ENCODE data around the gene SPATS1.

SPATS1 gene

DNA sequence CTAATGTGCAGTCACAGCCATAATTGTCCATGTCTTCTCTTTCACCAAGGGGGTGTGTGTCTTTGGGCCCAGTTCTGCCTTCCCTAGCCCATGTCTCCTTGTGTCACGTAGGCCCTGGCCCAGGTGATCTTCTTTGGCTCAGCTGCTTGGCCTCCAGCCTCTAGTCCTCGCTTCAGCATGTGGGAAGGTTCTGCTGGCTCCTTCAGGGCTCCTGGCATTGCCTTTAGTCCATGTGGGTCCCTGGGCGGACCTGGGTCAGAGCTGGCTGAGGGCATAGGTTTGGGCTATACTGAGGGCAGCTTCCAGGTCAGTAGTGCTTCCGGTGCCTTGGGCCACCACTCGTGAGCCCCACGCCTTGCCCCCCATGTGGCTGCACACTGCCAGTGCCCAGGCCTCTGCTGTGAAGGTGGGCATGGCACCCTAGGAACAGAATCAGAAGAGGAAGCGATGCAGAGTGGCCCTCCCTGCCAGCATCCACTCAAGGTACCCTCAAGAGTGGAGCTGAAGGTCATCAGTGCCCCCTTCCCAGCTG, 42.1 kb upstream of the SPATS1 start:
- Histone ChIP-seq H4K8ac (ENCODE audit: low read depth, low read length) (no peak overlapping the region), H3K23ac (ENCODE audit: low read depth, low read length, poor library complexity) (no peak overlapping the region), H3K18ac (ENCODE audit: low read length) (no peak overlapping the region), H4K91ac (ENCODE audit: low read depth, low read length, poor library complexity) (no peak overlapping the region), H3K27ac (replicated peaks; ENCODE audit: low read length) (no peak overlapping the region), H3K4me1 (ENCODE audit: control insufficient read depth in 2 of 2, insufficient read depth in 1 of 2, low read depth in 1 of 2, low read length in 2 of 2) (peaks cover 3 to 12% of the 10 kb centered on the region in 2 donors), H3K36me3 (replicated peaks in 1 of 2; ENCODE audit: control insufficient read depth in 2 of 2, insufficient read depth in 2 of 2, low read length in 2 of 2) (peaks cover 49 to 66% of the 10 kb centered on the region in 2 donors), H2AK5ac (ENCODE audit: low read depth, low read length) (no peak overlapping the region), H2BK120ac (ENCODE audit: low read depth, low read length) (no peak overlapping the region), H2AFZ (ENCODE audit: low read length) (no peak overlapping the region), H3K9me3 (replicated peaks in 1 of 2; ENCODE audit: control insufficient read depth in 2 of 2, insufficient read depth in 1 of 2, low read depth in 1 of 2, low read length in 2 of 2) (no peaks in the 10 kb centered on the region), H3K14ac (ENCODE audit: low read length) (no peak overlapping the region), H3K4me3 (ENCODE audit: low read length in 2 of 2) (no peak overlapping the region), H3K27me3 (ENCODE audit: control insufficient read depth in 3 of 3, insufficient read depth in 3 of 3, low read depth in 1 of 3, low read length in 3 of 3) (peaks cover 0 to 17% (median 0%) of the 10 kb centered on the region in 3 experiments), H3K9ac (ENCODE audit: low read depth, low read length, poor library complexity) (no peak overlapping the region), H3K4me2 (ENCODE audit: insufficient read depth, low read length, poor library complexity, severe bottlenecking) (no peak overlapping the region), H3K4ac (ENCODE audit: low read length) (no peak overlapping the region), H2BK15ac (ENCODE audit: low read length) (no peak overlapping the region), H3K79me1 (ENCODE audit: low read depth, low read length) (peaks cover 8% of the 10 kb centered on the region), H2BK5ac (ENCODE audit: low read length) (no peak overlapping the region), H2BK12ac (ENCODE audit: low read length) (no peak overlapping the region)
- DNase-seq (ENCODE audit: low spot score) = no peak
- whole genome bisulfite sequencing, 2 donors (ENCODE audit: extremely low coverage in 2 of 2, insufficient read length in 2 of 2, insufficient replicate concordance in 1 of 2) = no CpG with 5 or more reads among the region's 7 CpGs

DNA sequence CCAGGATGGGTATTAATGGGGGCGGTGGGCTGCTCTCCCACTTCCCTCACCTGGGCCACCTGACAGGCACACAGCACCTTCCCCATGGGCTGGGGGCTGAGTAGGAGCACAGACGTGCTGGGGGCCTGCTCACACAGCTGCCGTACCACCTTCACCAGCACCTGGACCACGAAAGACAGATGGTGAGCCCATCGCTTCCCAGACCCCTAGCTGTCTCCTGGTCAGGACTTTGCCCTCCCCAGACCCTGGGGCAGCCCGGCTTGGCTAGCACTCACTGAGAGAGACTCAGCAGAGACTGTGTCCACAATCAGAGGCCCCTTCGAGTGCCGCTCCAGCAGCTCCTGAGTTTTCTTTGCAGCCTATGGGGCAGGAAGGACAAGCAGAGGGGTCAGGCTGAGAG, 41.3 kb upstream of the SPATS1 start:
- H3K14ac ChIP-seq (ENCODE audit: low read length) = no peak overlapping the region
- no peaks in the 10 kb centered on the region for H3K9me3 ChIP-seq (replicated peaks in 1 of 2; ENCODE audit: control insufficient read depth in 2 of 2, insufficient read depth in 1 of 2, low read depth in 1 of 2, low read length in 2 of 2)
- no peak overlapping the region for H2BK12ac ChIP-seq (ENCODE audit: low read length)
- no CpG with 5 or more reads among the region's 8 CpGs for WGBS, 2 donors (ENCODE audit: extremely low coverage in 2 of 2, insufficient read length in 2 of 2, insufficient replicate concordance in 1 of 2)
- no peak overlapping the region for H2AK5ac ChIP-seq (ENCODE audit: low read depth, low read length)
- H2AFZ ChIP-seq (ENCODE audit: low read length) = no peak overlapping the region
- no peak for DNase-seq (ENCODE audit: low spot score)
- H3K27ac ChIP-seq (replicated peaks; ENCODE audit: low read length) = no peak overlapping the region
- H2BK15ac ChIP-seq (ENCODE audit: low read length) = no peak overlapping the region
- H4K8ac ChIP-seq (ENCODE audit: low read depth, low read length) = no peak overlapping the region
- H3K4me3 ChIP-seq (ENCODE audit: low read length in 2 of 2) = no peak overlapping the region
- H2BK120ac ChIP-seq (ENCODE audit: low read depth, low read length) = no peak overlapping the region
- no peak overlapping the region for H3K4me2 ChIP-seq (ENCODE audit: insufficient read depth, low read length, poor library complexity, severe bottlenecking)
- peaks cover 8% of the 10 kb centered on the region for H3K79me1 ChIP-seq (ENCODE audit: low read depth, low read length)
- peaks cover 0 to 12% (median 0%) of the 10 kb centered on the region in 3 experiments for H3K27me3 ChIP-seq (ENCODE audit: control insufficient read depth in 3 of 3, insufficient read depth in 3 of 3, low read depth in 1 of 3, low read length in 3 of 3)
- no peak overlapping the region for H3K9ac ChIP-seq (ENCODE audit: low read depth, low read length, poor library complexity)
- no peak overlapping the region for H2BK5ac ChIP-seq (ENCODE audit: low read length)
- H3K18ac ChIP-seq (ENCODE audit: low read length) = no peak overlapping the region
- no peak overlapping the region for H3K4ac ChIP-seq (ENCODE audit: low read length)
- no peak overlapping the region for H4K91ac ChIP-seq (ENCODE audit: low read depth, low read length, poor library complexity)
- peaks cover 56 to 74% of the 10 kb centered on the region in 2 donors for H3K36me3 ChIP-seq (replicated peaks in 1 of 2; ENCODE audit: control insufficient read depth in 2 of 2, insufficient read depth in 2 of 2, low read length in 2 of 2)
- H3K4me1 ChIP-seq (ENCODE audit: control insufficient read depth in 2 of 2, insufficient read depth in 1 of 2, low read depth in 1 of 2, low read length in 2 of 2) = peaks cover 3 to 12% of the 10 kb centered on the region in 2 donors
- H3K23ac ChIP-seq (ENCODE audit: low read depth, low read length, poor library complexity) = no peak overlapping the region

GRCh38 chr6:44301782-44302564, 40.5 kb upstream of the SPATS1 start:
- H3K36me3 ChIP-seq (replicated peaks in 1 of 2; ENCODE audit: control insufficient read depth in 2 of 2, insufficient read depth in 2 of 2, low read length in 2 of 2) = peaks cover 63 to 83% of the 10 kb centered on the region in 2 donors
- no peak overlapping the region for H3K27ac ChIP-seq (replicated peaks; ENCODE audit: low read length)
- no peak overlapping the region for H3K18ac ChIP-seq (ENCODE audit: low read length)
- no peak overlapping the region for H3K4ac ChIP-seq (ENCODE audit: low read length)
- no peak overlapping the region for H2BK12ac ChIP-seq (ENCODE audit: low read length)
- H2BK120ac ChIP-seq (ENCODE audit: low read depth, low read length) = no peak overlapping the region
- H4K91ac ChIP-seq (ENCODE audit: low read depth, low read length, poor library complexity) = no peak overlapping the region
- no CpG with 5 or more reads among the region's 14 CpGs for WGBS, 2 donors (ENCODE audit: extremely low coverage in 2 of 2, insufficient read length in 2 of 2, insufficient replicate concordance in 1 of 2)
- H3K4me1 ChIP-seq (ENCODE audit: control insufficient read depth in 2 of 2, insufficient read depth in 1 of 2, low read depth in 1 of 2, low read length in 2 of 2) = peaks cover under 1 to 8% of the 10 kb centered on the region in 2 donors
- no peak for DNase-seq (ENCODE audit: low spot score)
- no peak overlapping the region for H3K9ac ChIP-seq (ENCODE audit: low read depth, low read length, poor library complexity)
- no peak overlapping the region for H2BK5ac ChIP-seq (ENCODE audit: low read length)
- no peak overlapping the region for H2AK5ac ChIP-seq (ENCODE audit: low read depth, low read length)
- no peak overlapping the region for H4K8ac ChIP-seq (ENCODE audit: low read depth, low read length)
- no peak overlapping the region for H3K4me3 ChIP-seq (ENCODE audit: low read length in 2 of 2)
- H3K4me2 ChIP-seq (ENCODE audit: insufficient read depth, low read length, poor library complexity, severe bottlenecking) = no peak overlapping the region
- peaks cover 8% of the 10 kb centered on the region for H3K79me1 ChIP-seq (ENCODE audit: low read depth, low read length)
- no peak overlapping the region for H3K23ac ChIP-seq (ENCODE audit: low read depth, low read length, poor library complexity)
- peaks cover 0 to 4% (median 0%) of the 10 kb centered on the region in 3 experiments for H3K27me3 ChIP-seq (ENCODE audit: control insufficient read depth in 3 of 3, insufficient read depth in 3 of 3, low read depth in 1 of 3, low read length in 3 of 3)
- no peaks in the 10 kb centered on the region for H3K9me3 ChIP-seq (replicated peaks in 1 of 2; ENCODE audit: control insufficient read depth in 2 of 2, insufficient read depth in 1 of 2, low read depth in 1 of 2, low read length in 2 of 2)
- H3K14ac ChIP-seq (ENCODE audit: low read length) = no peak overlapping the region
- H2BK15ac ChIP-seq (ENCODE audit: low read length) = no peak overlapping the region
- H2AFZ ChIP-seq (ENCODE audit: low read length) = no peak overlapping the region

GRCh38 chr6:44302856-44303255, 39.6 kb upstream of the SPATS1 start:
- Histone ChIP-seq H3K9ac (ENCODE audit: low read depth, low read length, poor library complexity) (no peak overlapping the region), H3K27ac (replicated peaks; ENCODE audit: low read length) (no peak overlapping the region), H3K23ac (ENCODE audit: low read depth, low read length, poor library complexity) (no peak overlapping the region), H2AFZ (ENCODE audit: low read length) (no peak overlapping the region), H3K9me3 (replicated peaks in 1 of 2; ENCODE audit: control insufficient read depth in 2 of 2, insufficient read depth in 1 of 2, low read depth in 1 of 2, low read length in 2 of 2) (no peaks in the 10 kb centered on the region), H3K79me1 (ENCODE audit: low read depth, low read length) (peaks cover 8% of the 10 kb centered on the region), H3K4me2 (ENCODE audit: insufficient read depth, low read length, poor library complexity, severe bottlenecking) (no peak overlapping the region), H3K27me3 (ENCODE audit: control insufficient read depth in 3 of 3, insufficient read depth in 3 of 3, low read depth in 1 of 3, low read length in 3 of 3) (no peaks in the 10 kb centered on the region), H3K36me3 (replicated peaks in 1 of 2; ENCODE audit: control insufficient read depth in 2 of 2, insufficient read depth in 2 of 2, low read length in 2 of 2) (peaks cover 71 to 91% of the 10 kb centered on the region in 2 donors), H2AK5ac (ENCODE audit: low read depth, low read length) (no peak overlapping the region), H2BK15ac (ENCODE audit: low read length) (no peak overlapping the region), H3K18ac (ENCODE audit: low read length) (no peak overlapping the region), H4K91ac (ENCODE audit: low read depth, low read length, poor library complexity) (no peak overlapping the region), H3K4me1 (ENCODE audit: control insufficient read depth in 2 of 2, insufficient read depth in 1 of 2, low read depth in 1 of 2, low read length in 2 of 2) (peaks cover 0 to 5% of the 10 kb centered on the region in 2 donors), H2BK12ac (ENCODE audit: low read length) (no peak overlapping the region), H3K4ac (ENCODE audit: low read length) (no peak overlapping the region), H3K14ac (ENCODE audit: low read length) (no peak overlapping the region), H4K8ac (ENCODE audit: low read depth, low read length) (no peak overlapping the region), H2BK5ac (ENCODE audit: low read length) (no peak overlapping the region), H2BK120ac (ENCODE audit: low read depth, low read length) (no peak overlapping the region), H3K4me3 (ENCODE audit: low read length in 2 of 2) (no peak overlapping the region)
- no peak for DNase-seq (ENCODE audit: low spot score)
- WGBS, 2 donors (ENCODE audit: extremely low coverage in 2 of 2, insufficient read length in 2 of 2, insufficient replicate concordance in 1 of 2) = no CpG with 5 or more reads among the region's 12 CpGs
